ENCODE data around the gene KLF13.

GRCh38 chr15:31296646-31297574 is 29.7 kb upstream of the KLF13 start:
- TF ChIP-seq CTCF (IDR thresholded peaks at IDR 0.05; ENCODE audit: low read length) (no peak), EZH2 (IDR thresholded peaks at IDR 0.05; ENCODE audit: borderline replicate concordance, low read length) (no peak)

Data from OCI-LY1 (cell line).